Right lobe of liver (tissue), 6 donors: ENCODE data around the gene TAS2R41. TPM values are rescaled to one million over a fixed set of nuclear protein-coding genes. Genes with fewer than 3 reads are reported as not detected.

Experiments
- ATAC-seq, 4 donors: fragments of 200-7000 bp; cut with Tn5 transposase; one replicate each; pipeline ENCODE4 v1.9.1; 2020; ENCODE audit warnings: mild to moderate bottlenecking in 4 of 4, moderate library complexity in 4 of 4
- DNase-seq, 3 donors: peaks; one replicate each; pipeline ENCODE4 v3.0.0-alpha.2; 2020
- H3K27ac ChIP-seq, 3 donors: fragments of 200-600 bp; one replicate each; pipeline ENCODE4 v1.8.0; 2022
- H3K27me3 ChIP-seq, 2 donors: fragments of 200-600 bp; one replicate each; pipeline ENCODE4 v1.8.0; 2022
- H3K36me3 ChIP-seq, 4 donors: fragments of 200-600 bp; sonication (generic) in 1 of 4; one replicate each; pipeline versions ENCODE4 v1.5.1 to v1.8.0; 2017 to 2022; ENCODE audit warnings: control low read depth in 1 of 4
- H3K4me1 ChIP-seq, 4 donors: fragments of 200-600 bp; sonication (generic) in 1 of 4; one replicate each; pipeline versions ENCODE4 v1.5.1 to v1.8.0; 2017 to 2022; ENCODE audit warnings: control low read depth in 1 of 4
- H3K4me3 ChIP-seq, 3 donors: fragments of 200-600 bp; one replicate each; pipeline ENCODE4 v1.8.0; 2022
- H3K9me3 ChIP-seq, 4 donors: fragments of 200-600 bp; sonication (generic) in 1 of 4; one replicate each; pipeline versions ENCODE4 v1.5.1 to v1.8.0; 2017 to 2022; ENCODE audit warnings: control low read depth in 1 of 4
- CTCF ChIP-seq, 4 donors: fragments of 200-600 bp in 3 of 4; fragments of 450-650 bp in 1 of 4; IDR thresholded peaks; one replicate each; pipeline versions ENCODE4 v1.5.1 to v1.8.0; 2016 to 2022; ENCODE audit warnings: antibody characterized with exemption in 4 of 4, mild to moderate bottlenecking in 2 of 4
- POLR2A ChIP-seq: fragments of 450-650 bp; IDR thresholded peaks from one replicate; pipeline ENCODE4 v1.6.1; 2017; ENCODE audit warnings: antibody characterized with exemption, mild to moderate bottlenecking
- WGBS: methylation state at CpG from one replicate; pipeline ENCODE4 v1.1.6; 2018; ENCODE audit warnings: low coverage, low lambda C conversion rate; ENCODE audit not compliant: insufficient coverage; ENCODE audit errors: missing lambda C conversion rate; 5-methylcytosine and 5-hydroxymethylcytosine counted together
- intact Hi-C, 2 donors: fragments of 100-400 bp; cut with DNase I; formaldehyde crosslinking; loops; one replicate each; pipeline versions ENCODE4 v1.11.2 to v1.14.1; 2022
- long read RNA-seq: library from polyadenylated mRNA; unstranded; transcript quantifications from one replicate; pipeline ENCODE4 v2.0.0, GENCODE V29; 2019
- total RNA-seq, 6 experiments: library from RNA; depleted of rRNA in 2 of 6; stranded (reverse); fragments of >200 nt in 2 of 6; fragmentation: NEBNext Ultra II Directional in 3 of 6; extraction: Animal tissue kit (Norgen Biotek cat#: 25700) in 3 of 6; gene quantifications; one replicate each; pipeline versions ENCODE4 v1.1.0 to v1.2.4, GENCODE V29; 2016 to 2023
- donor health status: DM: no; HTN: yes; CAD: no.
- donor health status: DM: no; HTN: no; CAD: no.
- donor health status: DM: no; HTN: no; CAD: no.
- donor health status: DM: no; HTN: yes; CAD: no.
- donor health status: DM: no; HTN: yes; CAD: no.

Gene TAS2R41
- total RNA-seq, result not detected
- long read RNA-seq, result 0 reads

DNA sequence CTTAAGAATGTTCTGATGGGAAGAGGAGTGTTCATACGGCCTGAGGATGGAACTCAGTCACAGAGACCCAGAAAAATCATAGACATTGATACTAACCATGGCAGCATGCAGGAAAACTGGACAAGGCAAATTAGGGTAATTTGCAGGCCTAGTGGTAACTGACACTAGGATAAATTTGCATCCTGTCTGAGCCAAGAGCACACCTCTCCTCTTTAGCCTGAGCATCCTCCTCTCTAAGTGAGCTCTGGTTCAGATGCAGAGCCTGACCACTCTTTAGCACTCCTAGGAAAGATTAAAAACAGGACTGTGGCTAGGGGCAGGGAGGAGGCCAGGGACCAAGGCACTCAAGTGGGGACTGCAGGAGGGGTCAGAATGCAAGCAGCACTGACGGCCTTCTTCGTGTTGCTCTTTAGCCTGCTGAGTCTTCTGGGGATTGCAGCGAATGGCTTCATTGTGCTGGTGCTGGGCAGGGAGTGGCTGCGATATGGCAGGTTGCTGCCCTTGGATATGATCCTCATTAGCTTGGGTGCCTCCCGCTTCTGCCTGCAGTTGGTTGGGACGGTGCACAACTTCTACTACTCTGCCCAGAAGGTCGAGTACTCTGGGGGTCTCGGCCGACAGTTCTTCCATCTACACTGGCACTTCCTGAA, at the start of gene TAS2R41:
Gene TAS2R41 (plus strand): TSS at position 373 of the 650 bp plus-strand sequence. CDS start 0 bp downstream, at position 373.
- no peak within 1 kb of the TSS for H3K4me3 ChIP-seq
- intact Hi-C loops, result no loop called here
- TF ChIP-seq POLR2A (no peak), CTCF (IDR thresholded peaks at IDR 0.05) (no peak)
- H3K27me3 ChIP-seq, result no peaks in the 10 kb centered on the region
- 72% methylated on average over 6 of the region's 10 CpGs for WGBS
- no peaks in the 10 kb centered on the region for H3K4me1 ChIP-seq
- ATAC-seq (no peak), DNase-seq (no peak)
- H3K36me3 ChIP-seq, result no peaks in the 10 kb centered on the region
- H3K27ac ChIP-seq, result no peak within 1 kb of the TSS
- no peaks in the 10 kb centered on the region for H3K9me3 ChIP-seq

GRCh38 chr7:143429770-143430698, 47.6 kb upstream of the TAS2R41 start:
- no peak overlapping the region for H3K27ac ChIP-seq
- no peaks in the 10 kb centered on the region for H3K36me3 ChIP-seq
- no peak overlapping the region for H3K4me3 ChIP-seq
- DNase-seq (no peak), ATAC-seq (no peak)
- peaks cover 0 to 16% (median 5%) of the 10 kb centered on the region in 4 donors for H3K4me1 ChIP-seq
- TF ChIP-seq POLR2A (no peak), CTCF (IDR thresholded peaks at IDR 0.05) (no peak)
- H3K9me3 ChIP-seq, result no peaks in the 10 kb centered on the region
- no peaks in the 10 kb centered on the region for H3K27me3 ChIP-seq
- WGBS, result 78% methylated on average over 9 of the region's 10 CpGs
- intact Hi-C loops, result no loop called here

DNA sequence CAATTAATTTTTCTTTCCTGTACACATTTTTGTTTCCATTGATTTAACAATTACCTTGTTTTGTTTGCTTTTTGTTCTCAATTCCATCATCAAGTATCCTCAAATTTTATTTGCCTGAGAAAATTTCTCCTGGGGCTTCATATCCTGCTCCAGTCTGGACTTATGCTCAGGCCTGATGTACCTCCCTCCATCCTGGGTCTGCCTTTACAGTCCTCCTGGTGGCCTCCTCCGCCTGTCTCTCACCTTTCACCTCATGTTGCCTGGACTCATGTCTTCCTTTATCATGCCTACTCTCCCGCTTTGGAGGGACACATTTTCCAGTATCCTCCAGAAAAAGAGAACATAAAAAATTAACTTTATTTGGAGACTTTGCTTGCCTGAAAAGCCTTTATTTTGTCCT, 46.6 kb upstream of the TAS2R41 start:
- H3K9me3 ChIP-seq, result no peaks in the 10 kb centered on the region
- 100% methylated on average over 2 of the region's 2 CpGs for WGBS
- ATAC-seq (no peak), DNase-seq (no peak)
- TF ChIP-seq POLR2A (no peak), CTCF (IDR thresholded peaks at IDR 0.05) (no peak)
- H3K27me3 ChIP-seq, result no peaks in the 10 kb centered on the region
- intact Hi-C loops, result no loop called here
- H3K4me1 ChIP-seq, result peaks cover 0 to 27% (median 11%) of the 10 kb centered on the region in 4 donors
- no peak overlapping the region for H3K4me3 ChIP-seq
- no peak overlapping the region for H3K27ac ChIP-seq
- no peaks in the 10 kb centered on the region for H3K36me3 ChIP-seq

GRCh38 chr7:143433759-143434158, 43.9 kb upstream of the TAS2R41 start:
- ATAC-seq (no peak), DNase-seq (no peak)
- intact Hi-C loops, result no loop called here
- no peaks in the 10 kb centered on the region for H3K27me3 ChIP-seq
- WGBS, result 73% methylated on average over 4 of the region's 4 CpGs
- no peak overlapping the region for H3K27ac ChIP-seq
- peaks cover 0 to 35% (median 18%) of the 10 kb centered on the region in 4 donors for H3K4me1 ChIP-seq
- H3K36me3 ChIP-seq, result no peaks in the 10 kb centered on the region
- H3K4me3 ChIP-seq, result no peak overlapping the region
- no peaks in the 10 kb centered on the region for H3K9me3 ChIP-seq
- TF ChIP-seq POLR2A (no peak), CTCF (IDR thresholded peaks at IDR 0.05) (no peak)
